Peyer's patch (tissue), 4 donors: Measurements from ENCODE around the gene FOXC2.

ENCODE experiments used
- CTCF ChIP-seq, 6 experiments: fragments of 450-650 bp in 4 of 6; fragments of 200-600 bp in 2 of 6; sonication (generic) in 1 of 6; IDR thresholded peaks; one replicate each; pipeline ENCODE4 v1.5.1; 2017 to 2019; ENCODE audit warnings: antibody characterized with exemption in 6 of 6, mild to moderate bottlenecking in 3 of 6, moderate library complexity in 1 of 6
- POLR2A ChIP-seq, 2 donors: fragments of 450-650 bp; IDR thresholded peaks; one replicate each; pipeline ENCODE4 v1.5.1; 2017; ENCODE audit warnings: antibody characterized with exemption in 2 of 2, mild to moderate bottlenecking in 2 of 2, moderate library complexity in 2 of 2

- TF ChIP-seq CTCF (IDR thresholded peaks at IDR 0.05) = no peak
- no peak for TF ChIP-seq POLR2A (IDR thresholded peaks at IDR 0.05)
These were observed 20.0 kb upstream of the FOXC2 start for GRCh38 chr16:86546638-86547013.
